ENCODE results near the gene PNISR. TPM values are rescaled to one million over a fixed set of nuclear protein-coding genes. Genes with fewer than 3 reads are reported as not detected.
"Not testable (repeated sequence)": the region's sequence is repeated elsewhere in the genome, so short reads cannot be mapped to it uniquely, and the experiment has no call there.

PNISR gene
- total RNA-seq (100 to 1,000 TPM; 326 to 332 TPM), polyA plus RNA-seq (10 to 100 TPM; 67.6 to 72.6 TPM)

- peaks cover 8 to 33% of the 10 kb centered on the region in 2 donors for H3K36me3 Mint-ChIP-seq
- H3K4me3 Mint-ChIP-seq, result peak within 1 kb of the TSS; percentile 97 to 100 (median 98)
- H3K4me1 Mint-ChIP-seq, result peaks cover 47 to 76% (median 59%) of the 10 kb centered on the region in 4 donors
- H3K9me3 Mint-ChIP-seq, result no peaks in the 10 kb centered on the region
- H3K4me1 ChIP-seq (ENCODE audit: insufficient read depth, low read length), result peaks cover 64% of the 10 kb centered on the region
- H3K27me3 Mint-ChIP-seq, result no peaks in the 10 kb centered on the region
- no peaks in the 10 kb centered on the region for H3K27me3 ChIP-seq (ENCODE audit: insufficient read depth, low read length)
- DNase-seq, result peak; percentile 92 to 96 (median 93)
- H3K36me3 ChIP-seq (ENCODE audit: insufficient read depth, low read length), result no peaks in the 10 kb centered on the region
- H3K27ac Mint-ChIP-seq, result peak within 1 kb of the TSS; percentile 97 to 100 (median 99)
- peak within 1 kb of the TSS; percentile 95 to 98 for H3K4me3 ChIP-seq (ENCODE audit: low read length in 2 of 2)
- ChIA-PET CTCF (ENCODE audit: partially characterized antibody) (interaction anchor here (0.6 to 2.9 kb wide), 11 partner anchors 9 to 164 kb away, joined by 3 to 20 read pairs (median 4); partner anchors contain the start of genes CCNC and COQ3), POLR2A (ENCODE audit: partially characterized antibody) (interaction anchor here (0.9 to 3.4 kb wide), 19 partner anchors 8 to 144 kb away, joined by 3 to 36 read pairs (median 4); partner anchors contain the start of genes CCNC and COQ3)
- H3K9me3 ChIP-seq (ENCODE audit: control insufficient read depth in 1 of 2, low read length in 2 of 2), result no peaks in the 10 kb centered on the region
- intact Hi-C loops (cut with micrococcal nuclease), result loop anchor here (1.0 kb wide), 6 partner anchors 32 to 143 kb away; partner anchors contain the start of genes CCNC and USP45
- H3K27ac ChIP-seq (ENCODE audit: low read depth, low read length), result peak within 1 kb of the TSS; percentile 96
Observed at GRCh38 chr6:99424761-99425646, at the start of gene PNISR. PNISR (minus strand) TSS chr6:99425308; CDS start chr6:99414659, 10,649 bp downstream.

DNA sequence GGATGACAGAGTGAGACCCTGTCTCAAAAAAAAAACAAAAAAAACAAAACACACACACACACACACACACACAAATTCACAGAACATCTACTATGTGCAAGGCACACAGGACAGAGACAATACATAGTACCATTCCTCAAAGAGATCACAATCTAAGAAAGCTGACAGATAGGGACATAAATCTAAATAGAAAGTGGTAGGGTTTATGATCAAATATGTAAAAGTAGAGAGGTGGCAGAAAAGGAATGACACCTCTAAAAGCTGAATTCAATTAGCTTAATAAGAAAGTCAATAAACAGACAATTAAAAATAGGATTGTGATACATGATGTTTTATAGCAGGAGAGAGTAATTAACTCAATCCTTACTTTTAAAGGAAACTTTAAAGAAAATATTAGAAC, 48.6 kb upstream of the PNISR start:
- Mint-ChIP-seq H3K27ac (peak overlapping the region in 1 of 7 donors; percentile 62), H3K27me3 (no peaks in the 10 kb centered on the region), H3K36me3 (peaks cover 17 to 20% of the 10 kb centered on the region in 2 donors), H3K4me1 (no peaks in the 10 kb centered on the region), H3K9me3 (no peaks in the 10 kb centered on the region), H3K4me3 (no peak overlapping the region)
- H3K27me3 ChIP-seq (ENCODE audit: insufficient read depth, low read length), result no peaks in the 10 kb centered on the region
- no peak overlapping the region for H3K27ac ChIP-seq (ENCODE audit: low read depth, low read length)
- CTCF ChIA-PET (ENCODE audit: partially characterized antibody), result interaction anchor here (6.8 kb wide), 1 partner anchor 273 kb away, joined by 93 read pairs; no protein-coding TSS in a partner anchor
- POLR2A ChIA-PET (ENCODE audit: partially characterized antibody), result no interaction called here
- H3K9me3 ChIP-seq (ENCODE audit: control insufficient read depth in 1 of 2, low read length in 2 of 2), result no peaks in the 10 kb centered on the region
- no peaks in the 10 kb centered on the region for H3K36me3 ChIP-seq (ENCODE audit: insufficient read depth, low read length)
- intact Hi-C loops (cut with micrococcal nuclease), result no loop called here
- DNase-seq, result no peak
- no peak overlapping the region for H3K4me3 ChIP-seq (ENCODE audit: low read length in 2 of 2)
- H3K4me1 ChIP-seq (ENCODE audit: insufficient read depth, low read length), result no peaks in the 10 kb centered on the region

DNA sequence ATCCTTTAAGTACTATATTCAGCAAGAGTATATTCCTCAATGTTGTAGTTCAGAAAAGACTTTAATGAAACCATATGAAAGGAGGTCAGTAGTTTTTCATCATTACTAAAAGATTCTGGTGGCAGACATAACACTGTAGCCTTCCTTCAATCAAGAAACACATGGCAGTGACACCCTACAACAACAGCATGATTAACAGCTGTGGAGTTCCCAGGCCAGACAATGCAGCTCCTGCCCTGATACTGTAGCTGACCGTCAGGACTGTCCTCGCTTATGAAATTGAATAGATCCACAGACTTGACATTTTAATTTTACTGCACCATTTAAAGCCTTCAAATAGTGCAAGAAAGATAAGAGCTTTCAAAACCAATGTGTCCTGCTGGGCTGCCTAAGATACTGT, 46.5 kb upstream of the PNISR start:
- Histone ChIP-seq H3K4me3 (ENCODE audit: low read length in 2 of 2) (no peak overlapping the region), H3K27me3 (ENCODE audit: insufficient read depth, low read length) (no peaks in the 10 kb centered on the region), H3K4me1 (ENCODE audit: insufficient read depth, low read length) (no peaks in the 10 kb centered on the region), H3K36me3 (ENCODE audit: insufficient read depth, low read length) (no peaks in the 10 kb centered on the region), H3K27ac (ENCODE audit: low read depth, low read length) (no peak overlapping the region), H3K9me3 (ENCODE audit: control insufficient read depth in 1 of 2, low read length in 2 of 2) (no peaks in the 10 kb centered on the region)
- Mint-ChIP-seq H3K27me3 (no peaks in the 10 kb centered on the region), H3K4me3 (no peak overlapping the region), H3K4me1 (no peaks in the 10 kb centered on the region), H3K36me3 (peaks cover 11 to 15% of the 10 kb centered on the region in 2 donors), H3K27ac (no peak overlapping the region), H3K9me3 (no peaks in the 10 kb centered on the region)
- intact Hi-C loops (cut with micrococcal nuclease), result no loop called here
- ChIA-PET CTCF (ENCODE audit: partially characterized antibody) (interaction anchor here (1.0 to 6.8 kb wide), 5 partner anchors 11 to 275 kb away, joined by 3 to 93 read pairs (median 4); no protein-coding TSS in a partner anchor), POLR2A (ENCODE audit: partially characterized antibody) (no interaction called here)
- no peak for DNase-seq

DNA sequence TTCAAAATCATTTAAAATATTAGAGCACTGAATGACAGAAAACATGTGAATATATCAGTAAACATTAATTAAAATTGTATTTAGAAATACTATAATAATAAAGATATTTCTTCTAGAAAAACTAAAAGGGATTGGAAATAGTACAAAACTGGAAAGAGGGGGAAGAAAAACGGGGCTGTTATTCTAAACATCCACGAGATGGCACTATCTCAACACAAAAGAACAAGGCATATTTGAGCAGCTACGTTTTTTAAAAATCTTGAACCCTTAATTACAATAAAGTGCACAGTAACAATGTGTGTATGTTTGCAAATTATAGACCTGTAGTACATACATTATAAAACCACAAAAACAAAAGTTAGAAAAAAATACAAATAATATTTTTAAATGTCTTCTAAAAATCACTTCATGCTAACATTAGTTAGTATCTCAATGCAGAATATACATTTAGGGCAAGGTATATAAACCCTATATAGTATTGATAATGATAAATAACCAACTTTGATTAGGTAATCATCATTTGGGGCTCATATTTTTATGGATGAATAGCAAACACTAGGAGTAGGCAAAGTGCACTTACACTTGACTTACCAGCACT, 42.5 kb upstream of the PNISR start:
- intact Hi-C loops (cut with micrococcal nuclease), result loop anchor here (1.0 kb wide), 2 partner anchors 279 to 438 kb away; no protein-coding TSS in a partner anchor
- ChIA-PET POLR2A (ENCODE audit: partially characterized antibody) (interaction anchor here (0.7 to 1.0 kb wide), 2 partner anchors 137 to 278 kb away, joined by 3 read pairs; no protein-coding TSS in a partner anchor), CTCF (ENCODE audit: partially characterized antibody) (interaction anchor here (1.0 to 6.8 kb wide), 7 partner anchors 8 to 534 kb away, joined by 3 to 93 read pairs (median 4); no protein-coding TSS in a partner anchor)
- H3K4me3 Mint-ChIP-seq, result no peak overlapping the region
- no peaks in the 10 kb centered on the region for H3K27me3 Mint-ChIP-seq
- peak in 4 of 5 donors; percentile 23 to 41 (median 38) for DNase-seq
- Histone ChIP-seq H3K36me3 (ENCODE audit: insufficient read depth, low read length) (no peaks in the 10 kb centered on the region), H3K27ac (ENCODE audit: low read depth, low read length) (no peak overlapping the region), H3K9me3 (ENCODE audit: control insufficient read depth in 1 of 2, low read length in 2 of 2) (no peaks in the 10 kb centered on the region), H3K4me1 (ENCODE audit: insufficient read depth, low read length) (no peaks in the 10 kb centered on the region), H3K27me3 (ENCODE audit: insufficient read depth, low read length) (no peaks in the 10 kb centered on the region), H3K4me3 (ENCODE audit: low read length in 2 of 2) (no peak overlapping the region)
- H3K9me3 Mint-ChIP-seq, result no peaks in the 10 kb centered on the region
- peaks cover 3 to 7% of the 10 kb centered on the region in 2 donors for H3K36me3 Mint-ChIP-seq
- H3K4me1 Mint-ChIP-seq, result no peaks in the 10 kb centered on the region
- no peak overlapping the region for H3K27ac Mint-ChIP-seq

DNA sequence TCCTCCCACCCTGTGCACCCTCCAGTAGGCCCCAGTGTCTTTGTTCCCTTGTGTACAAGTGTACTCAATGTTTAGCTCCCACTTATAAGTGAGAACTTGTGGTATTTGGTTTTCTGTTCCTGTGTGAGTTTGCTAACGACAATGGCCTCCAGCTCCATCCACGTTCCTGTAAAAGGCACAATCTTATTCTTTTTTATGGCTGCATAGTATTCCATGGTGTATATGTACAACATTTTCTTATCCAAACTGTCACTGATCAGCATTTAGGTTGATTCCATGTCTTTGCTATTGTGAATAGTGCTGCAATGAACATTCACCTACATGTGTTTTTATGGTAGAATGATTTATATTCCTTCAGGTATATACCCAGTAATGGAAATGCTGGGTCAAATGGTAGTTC, 34.0 kb upstream of the PNISR start:
- H3K4me1 Mint-ChIP-seq; H3K4me3 Mint-ChIP-seq; POLR2A ChIA-PET (ENCODE audit: partially characterized antibody); H3K27me3 ChIP-seq (ENCODE audit: insufficient read depth, low read length); intact Hi-C loops (cut with micrococcal nuclease); H3K9me3 ChIP-seq (ENCODE audit: control insufficient read depth in 1 of 2, low read length in 2 of 2); H3K27me3 Mint-ChIP-seq; H3K4me3 ChIP-seq (ENCODE audit: low read length in 2 of 2); H3K27ac ChIP-seq (ENCODE audit: low read depth, low read length); H3K4me1 ChIP-seq (ENCODE audit: insufficient read depth, low read length); DNase-seq; H3K36me3 ChIP-seq (ENCODE audit: insufficient read depth, low read length): not testable (repeated sequence)
- peaks cover 21 to 35% of the 10 kb centered on the region in 2 donors for H3K36me3 Mint-ChIP-seq
- peaks cover 2 to 14% (median 12%) of the 10 kb centered on the region in 8 donors for H3K9me3 Mint-ChIP-seq
- CTCF ChIA-PET (ENCODE audit: partially characterized antibody), result interaction anchor here (1.0 to 2.1 kb wide), 3 partner anchors 12 to 364 kb away, joined by 3 to 9 read pairs (median 3); no protein-coding TSS in a partner anchor
- peak overlapping the region in 2 of 7 donors; percentile 8 to 49 for H3K27ac Mint-ChIP-seq

GRCh38 chr6:99458319-99458718, 33.2 kb upstream of the PNISR start:
- H3K4me3 Mint-ChIP-seq, result no peak overlapping the region
- ChIA-PET CTCF (ENCODE audit: partially characterized antibody) (interaction anchor here (1.0 to 2.1 kb wide), 5 partner anchors 10 to 287 kb away, joined by 3 to 9 read pairs (median 4); no protein-coding TSS in a partner anchor), POLR2A (ENCODE audit: partially characterized antibody) (no interaction called here)
- H3K4me1 Mint-ChIP-seq, result no peaks in the 10 kb centered on the region
- H3K9me3 Mint-ChIP-seq, result peaks cover 5 to 19% (median 16%) of the 10 kb centered on the region in 8 donors
- H3K4me1 ChIP-seq (ENCODE audit: insufficient read depth, low read length), result no peaks in the 10 kb centered on the region
- H3K27ac ChIP-seq (ENCODE audit: low read depth, low read length), result no peak overlapping the region
- no peak overlapping the region for H3K4me3 ChIP-seq (ENCODE audit: low read length in 2 of 2)
- no peaks in the 10 kb centered on the region for H3K27me3 Mint-ChIP-seq
- intact Hi-C loops (cut with micrococcal nuclease), result no loop called here
- no peak for DNase-seq
- H3K27me3 ChIP-seq (ENCODE audit: insufficient read depth, low read length), result no peaks in the 10 kb centered on the region
- H3K27ac Mint-ChIP-seq, result peak overlapping the region in 2 of 7 donors; percentile 5 to 43
- peaks cover 22 to 38% of the 10 kb centered on the region in 2 donors for H3K36me3 Mint-ChIP-seq
- H3K36me3 ChIP-seq (ENCODE audit: insufficient read depth, low read length), result no peaks in the 10 kb centered on the region
- no peaks in the 10 kb centered on the region for H3K9me3 ChIP-seq (ENCODE audit: control insufficient read depth in 1 of 2, low read length in 2 of 2)
